Measurements from ENCODE around the gene COP1.

GRCh38 chr1:176098560-176098959 lies 108.5 kb downstream of the COP1 start:
- TF ChIP-seq CTCF (IDR thresholded peaks at IDR 0.05) (no peak), POLR2A (IDR thresholded peaks at IDR 0.05) (no peak)

All from esophagus squamous epithelium (tissue), 4 donors.